Measurements from ENCODE around the gene TIAM2.

The TIAM2 gene

DNA sequence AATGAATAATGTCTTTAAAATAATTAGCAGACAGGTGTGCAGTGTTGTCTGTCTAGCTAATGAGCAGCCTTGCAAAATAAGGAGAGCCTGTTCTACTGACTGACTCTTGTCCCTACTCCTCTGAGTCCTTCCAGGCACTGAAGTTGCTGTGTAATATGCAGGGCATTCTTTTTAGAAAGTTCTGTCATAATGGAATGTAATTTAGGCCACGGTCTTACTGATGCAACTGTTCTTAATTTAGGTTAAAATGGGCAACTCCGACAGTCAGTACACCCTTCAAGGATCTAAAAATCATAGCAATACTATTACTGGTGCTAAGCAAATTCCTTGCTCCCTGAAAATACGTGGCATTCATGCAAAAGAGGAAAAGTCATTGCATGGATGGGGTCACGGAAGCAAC, 133.9 kb downstream of the TIAM2 start:
- Histone ChIP-seq H3K79me2 (ENCODE audit: insufficient read depth, low read depth) (no peaks in the 10 kb centered on the region), H3K4me2 (no peak overlapping the region), H3K36me3 (ENCODE audit: insufficient read depth) (no peaks in the 10 kb centered on the region), H3K27ac (no peak overlapping the region), H3K4me1 (ENCODE audit: low read depth, poor library complexity, severe bottlenecking) (no peaks in the 10 kb centered on the region), H3K9ac (no peak overlapping the region), H4K20me1 (ENCODE audit: insufficient read depth) (no peaks in the 10 kb centered on the region), H2AFZ (ENCODE audit: low read depth) (no peak overlapping the region), H3K27me3 (ENCODE audit: insufficient read depth, low read depth) (no peaks in the 10 kb centered on the region), H3K4me3 (IDR thresholded peaks at IDR 0.05; ENCODE audit: insufficient read depth, low read depth, low read length) (no peak overlapping the region)
- TF ChIP-seq, protein P1, sequence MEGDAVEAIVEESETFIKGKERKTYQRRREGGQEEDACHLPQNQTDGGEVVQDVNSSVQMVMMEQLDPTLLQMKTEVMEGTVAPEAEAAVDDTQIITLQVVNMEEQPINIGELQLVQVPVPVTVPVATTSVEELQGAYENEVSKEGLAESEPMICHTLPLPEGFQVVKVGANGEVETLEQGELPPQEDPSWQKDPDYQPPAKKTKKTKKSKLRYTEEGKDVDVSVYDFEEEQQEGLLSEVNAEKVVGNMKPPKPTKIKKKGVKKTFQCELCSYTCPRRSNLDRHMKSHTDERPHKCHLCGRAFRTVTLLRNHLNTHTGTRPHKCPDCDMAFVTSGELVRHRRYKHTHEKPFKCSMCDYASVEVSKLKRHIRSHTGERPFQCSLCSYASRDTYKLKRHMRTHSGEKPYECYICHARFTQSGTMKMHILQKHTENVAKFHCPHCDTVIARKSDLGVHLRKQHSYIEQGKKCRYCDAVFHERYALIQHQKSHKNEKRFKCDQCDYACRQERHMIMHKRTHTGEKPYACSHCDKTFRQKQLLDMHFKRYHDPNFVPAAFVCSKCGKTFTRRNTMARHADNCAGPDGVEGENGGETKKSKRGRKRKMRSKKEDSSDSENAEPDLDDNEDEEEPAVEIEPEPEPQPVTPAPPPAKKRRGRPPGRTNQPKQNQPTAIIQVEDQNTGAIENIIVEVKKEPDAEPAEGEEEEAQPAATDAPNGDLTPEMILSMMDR (conservative IDR thresholded peaks at IDR 0.05; ENCODE audit: low read depth, low read length): no peak

DNA sequence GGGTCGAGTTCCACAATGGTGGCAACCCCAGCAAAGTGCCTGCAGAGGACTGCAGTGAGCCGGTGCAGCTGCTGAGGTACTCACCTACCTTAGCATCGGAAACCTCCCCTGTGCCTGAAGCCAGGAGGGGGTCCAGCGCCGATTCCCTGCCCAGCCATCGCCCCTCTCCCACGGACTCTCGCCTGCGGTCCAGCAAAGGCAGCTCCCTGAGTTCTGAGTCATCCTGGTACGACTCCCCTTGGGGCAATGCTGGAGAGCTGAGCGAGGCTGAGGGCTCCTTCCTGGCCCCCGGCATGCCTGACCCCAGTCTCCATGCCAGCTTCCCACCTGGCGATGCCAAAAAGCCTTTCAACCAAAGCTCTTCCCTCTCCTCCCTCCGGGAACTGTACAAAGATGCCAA, 134.6 kb downstream of the TIAM2 start:
- no peaks in the 10 kb centered on the region for H3K27me3 ChIP-seq (ENCODE audit: insufficient read depth, low read depth)
- H3K4me2 ChIP-seq: no peak overlapping the region
- no peaks in the 10 kb centered on the region for H3K79me2 ChIP-seq (ENCODE audit: insufficient read depth, low read depth)
- H3K9ac ChIP-seq: no peak overlapping the region
- H3K4me1 ChIP-seq (ENCODE audit: low read depth, poor library complexity, severe bottlenecking): no peaks in the 10 kb centered on the region
- no peaks in the 10 kb centered on the region for H3K36me3 ChIP-seq (ENCODE audit: insufficient read depth)
- no peak overlapping the region for H3K27ac ChIP-seq
- H3K4me3 ChIP-seq (IDR thresholded peaks at IDR 0.05; ENCODE audit: insufficient read depth, low read depth, low read length): no peak overlapping the region
- TF ChIP-seq, protein P1 (conservative IDR thresholded peaks at IDR 0.05; ENCODE audit: low read depth, low read length): no peak
- H2AFZ ChIP-seq (ENCODE audit: low read depth): no peak overlapping the region
- H4K20me1 ChIP-seq (ENCODE audit: insufficient read depth): no peaks in the 10 kb centered on the region

GRCh38 chr6:155130161-155130853, 135.2 kb downstream of the TIAM2 start:
- Histone ChIP-seq H3K36me3 (ENCODE audit: insufficient read depth) (no peaks in the 10 kb centered on the region), H3K9ac (no peak overlapping the region), H3K79me2 (ENCODE audit: insufficient read depth, low read depth) (no peaks in the 10 kb centered on the region), H3K4me3 (IDR thresholded peaks at IDR 0.05; ENCODE audit: insufficient read depth, low read depth, low read length) (no peak overlapping the region), H3K27me3 (ENCODE audit: insufficient read depth, low read depth) (no peaks in the 10 kb centered on the region), H3K4me1 (ENCODE audit: low read depth, poor library complexity, severe bottlenecking) (no peaks in the 10 kb centered on the region), H2AFZ (ENCODE audit: low read depth) (no peak overlapping the region), H3K4me2 (no peak overlapping the region), H3K27ac (no peak overlapping the region), H4K20me1 (ENCODE audit: insufficient read depth) (no peaks in the 10 kb centered on the region)
- TF ChIP-seq, protein P1 (conservative IDR thresholded peaks at IDR 0.05; ENCODE audit: low read depth, low read length): no peak

DNA sequence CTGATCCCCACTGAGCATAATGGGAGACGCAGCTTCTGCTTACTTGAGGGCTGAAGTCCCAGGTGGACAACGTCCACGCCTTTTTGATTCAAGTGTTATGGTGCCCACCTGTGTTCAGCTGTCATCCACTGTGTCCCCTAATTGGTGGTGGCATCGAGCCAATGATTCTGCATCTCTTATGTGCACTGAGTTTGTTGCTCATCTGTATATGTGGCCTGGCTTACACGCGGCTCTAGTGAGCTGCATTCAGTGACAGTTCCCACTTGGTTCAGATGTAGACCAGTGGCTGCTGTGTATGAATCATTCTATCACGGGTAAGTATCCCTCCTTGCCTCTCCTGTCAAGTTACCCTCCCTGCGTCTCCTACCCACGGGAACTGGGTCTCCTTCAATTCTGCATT, 137.5 kb downstream of the TIAM2 start:
- H3K27ac ChIP-seq: no peak overlapping the region
- H3K9ac ChIP-seq: no peak overlapping the region
- H3K4me2 ChIP-seq: no peak overlapping the region
- H4K20me1 ChIP-seq (ENCODE audit: insufficient read depth): no peaks in the 10 kb centered on the region
- no peaks in the 10 kb centered on the region for H3K27me3 ChIP-seq (ENCODE audit: insufficient read depth, low read depth)
- H2AFZ ChIP-seq (ENCODE audit: low read depth): no peak overlapping the region
- TF ChIP-seq, protein P1 (conservative IDR thresholded peaks at IDR 0.05; ENCODE audit: low read depth, low read length): no peak
- no peaks in the 10 kb centered on the region for H3K79me2 ChIP-seq (ENCODE audit: insufficient read depth, low read depth)
- H3K4me1 ChIP-seq (ENCODE audit: low read depth, poor library complexity, severe bottlenecking): no peaks in the 10 kb centered on the region
- no peak overlapping the region for H3K4me3 ChIP-seq (IDR thresholded peaks at IDR 0.05; ENCODE audit: insufficient read depth, low read depth, low read length)
- no peaks in the 10 kb centered on the region for H3K36me3 ChIP-seq (ENCODE audit: insufficient read depth)
